ENCODE results near the gene ALPP.
"Not testable (repeated sequence)": the region's sequence is repeated elsewhere in the genome, so short reads cannot be mapped to it uniquely, and the experiment has no call there.

Gene ALPP

GRCh38 chr2:232378735-232379151 is at the start of gene ALPP:
TSS of gene ALPP (plus strand) at chr2:232378751. CDS start at chr2:232378803, 52 bp downstream.
- DNase-seq, result not testable (repeated sequence)

GRCh38 chr2:232329716-232330067 is 48.9 kb upstream of the ALPP start:
- no peak for DNase-seq

GRCh38 chr2:232330068-232330999 is 48.2 kb upstream of the ALPP start:
- DNase-seq, result no peak

- DNase-seq, result not testable (repeated sequence)
Measured at GRCh38 chr2:232331061-232331460, 47.5 kb upstream of the ALPP start.

- not testable (repeated sequence) for DNase-seq
Measured at GRCh38 chr2:232331641-232332040, 46.9 kb upstream of the ALPP start.

- not testable (repeated sequence) for DNase-seq
Measured at GRCh38 chr2:232332244-232332939, 46.2 kb upstream of the ALPP start.

GRCh38 chr2:232332940-232333259 is 45.7 kb upstream of the ALPP start:
- DNase-seq, result no peak

GRCh38 chr2:232333361-232334135 is 45.0 kb upstream of the ALPP start:
- DNase-seq, result no peak

GRCh38 chr2:232334136-232334884 is 44.2 kb upstream of the ALPP start:
- not testable (repeated sequence) for DNase-seq

- DNase-seq, result not testable (repeated sequence)
Measured at GRCh38 chr2:232334885-232335205, 43.7 kb upstream of the ALPP start.

- DNase-seq, result not testable (repeated sequence)
Measured at GRCh38 chr2:232335206-232335858, 43.2 kb upstream of the ALPP start.

- no peak for DNase-seq
Measured at GRCh38 chr2:232335859-232336215, 42.7 kb upstream of the ALPP start.

- no peak for DNase-seq
Measured at GRCh38 chr2:232336241-232336736, 42.3 kb upstream of the ALPP start.

GRCh38 chr2:232336981-232337720 is 41.4 kb upstream of the ALPP start:
- DNase-seq, result no peak

GRCh38 chr2:232338094-232338758 is 40.3 kb upstream of the ALPP start:
- DNase-seq, result not testable (repeated sequence)

GRCh38 chr2:232338759-232339106 is 39.8 kb upstream of the ALPP start:
- no peak for DNase-seq

GRCh38 chr2:232339121-232340081 is 39.1 kb upstream of the ALPP start:
- no peak for DNase-seq

- DNase-seq, result no peak
Measured at GRCh38 chr2:232340171-232340935, 38.2 kb upstream of the ALPP start.
